ENCODE measurements around the gene SMIM26.

Gene SMIM26

GRCh38 chr20:18589941-18590674 is 22.9 kb downstream of the SMIM26 start:
- Histone ChIP-seq H3K4me2 (ENCODE audit: low read length) (peak overlapping the region; percentile 98), H3K36me3 (ENCODE audit: insufficient read depth, low read length) (no peaks in the 10 kb centered on the region)

GRCh38 chr20:18596270-18596669 is 29.0 kb downstream of the SMIM26 start:
- Histone ChIP-seq H3K4me3 (ENCODE audit: low read depth, low read length, poor library complexity, severe bottlenecking) (no peak overlapping the region), H3K9ac (ENCODE audit: low read length) (no peak overlapping the region), H3K27ac (ENCODE audit: low read depth, low read length, poor library complexity, severe bottlenecking) (no peak overlapping the region), H2AFZ (ENCODE audit: low read length) (no peak overlapping the region), H3K9me3 (ENCODE audit: low read length) (no peaks in the 10 kb centered on the region), H3K9me2 (ENCODE audit: low read depth, low read length) (no peaks in the 10 kb centered on the region), H3F3A (ENCODE audit: insufficient read depth, low read length) (no peaks in the 10 kb centered on the region), H3K27me3 (ENCODE audit: insufficient read depth, low read length) (no peaks in the 10 kb centered on the region), H4K20me1 (ENCODE audit: insufficient read depth, low read length) (no peaks in the 10 kb centered on the region), H3K4me2 (ENCODE audit: low read length) (no peak overlapping the region), H3K79me2 (ENCODE audit: insufficient read depth, low read length) (no peaks in the 10 kb centered on the region), H3K36me3 (ENCODE audit: insufficient read depth, low read length) (peaks cover 33% of the 10 kb centered on the region), H3K4me1 (ENCODE audit: insufficient read depth, low read length, severe bottlenecking) (no peaks in the 10 kb centered on the region)
- no peak for TF ChIP-seq CTCF (IDR thresholded peaks at IDR 0.05; ENCODE audit: low read length)
- no peak for TF ChIP-seq EZH2 (IDR thresholded peaks at IDR 0.05; ENCODE audit: borderline replicate concordance, low read length)

More at GRCh38 chr20:18589941-18590674, 22.9 kb downstream of the SMIM26 start:
- Histone ChIP-seq H3K27me3 (ENCODE audit: insufficient read depth, low read length) (no peaks in the 10 kb centered on the region), H3K27ac (ENCODE audit: low read depth, low read length, poor library complexity, severe bottlenecking) (peak overlapping the region; percentile 46), H3K4me1 (ENCODE audit: insufficient read depth, low read length, severe bottlenecking) (peaks cover 30% of the 10 kb centered on the region), H3K4me3 (ENCODE audit: low read depth, low read length, poor library complexity, severe bottlenecking) (peak overlapping the region; percentile 80), H4K20me1 (ENCODE audit: insufficient read depth, low read length) (no peaks in the 10 kb centered on the region), H3K79me2 (ENCODE audit: insufficient read depth, low read length) (no peaks in the 10 kb centered on the region; the same call in 1 of the 2 replicates), H3K9me3 (ENCODE audit: low read length) (0 out of 2 replicates have a peak, but pooled peaks cover 2% of the 10 kb centered on the region), H3K9me2 (ENCODE audit: low read depth, low read length) (no peaks in the 10 kb centered on the region), H3K9ac (ENCODE audit: low read length) (peak overlapping the region; percentile 35; the same call in 1 of the 2 replicates), H3F3A (ENCODE audit: insufficient read depth, low read length) (no peaks in the 10 kb centered on the region), H2AFZ (ENCODE audit: low read length) (no peak overlapping the region)
- TF ChIP-seq EZH2 (IDR thresholded peaks at IDR 0.05; ENCODE audit: borderline replicate concordance, low read length) (no peak), CTCF (IDR thresholded peaks at IDR 0.05; ENCODE audit: low read length) (no peak)

- H3K4me1 ChIP-seq (ENCODE audit: insufficient read depth, low read length, severe bottlenecking) = no peaks in the 10 kb centered on the region
- no peak overlapping the region for H3K4me3 ChIP-seq (ENCODE audit: low read depth, low read length, poor library complexity, severe bottlenecking)
- no peaks in the 10 kb centered on the region for H3K9me2 ChIP-seq (ENCODE audit: low read depth, low read length)
- H3F3A ChIP-seq (ENCODE audit: insufficient read depth, low read length) = no peaks in the 10 kb centered on the region
- no peak overlapping the region for H2AFZ ChIP-seq (ENCODE audit: low read length)
- H3K4me2 ChIP-seq (ENCODE audit: low read length) = no peak overlapping the region
- no peaks in the 10 kb centered on the region for H3K27me3 ChIP-seq (ENCODE audit: insufficient read depth, low read length)
- TF ChIP-seq CTCF (IDR thresholded peaks at IDR 0.05; ENCODE audit: low read length) (no peak), EZH2 (IDR thresholded peaks at IDR 0.05; ENCODE audit: borderline replicate concordance, low read length) (no peak)
- H3K79me2 ChIP-seq (ENCODE audit: insufficient read depth, low read length) = no peaks in the 10 kb centered on the region
- H3K27ac ChIP-seq (ENCODE audit: low read depth, low read length, poor library complexity, severe bottlenecking) = no peak overlapping the region
- H4K20me1 ChIP-seq (ENCODE audit: insufficient read depth, low read length) = no peaks in the 10 kb centered on the region
- H3K9me3 ChIP-seq (ENCODE audit: low read length) = no peaks in the 10 kb centered on the region
- no peaks in the 10 kb centered on the region for H3K36me3 ChIP-seq (ENCODE audit: insufficient read depth, low read length)
- H3K9ac ChIP-seq (ENCODE audit: low read length) = no peak overlapping the region
Observed at GRCh38 chr20:18609741-18610140, 42.5 kb downstream of the SMIM26 start.
